Measurements from ENCODE around the gene TOGARAM1.

Gene TOGARAM1

DNA sequence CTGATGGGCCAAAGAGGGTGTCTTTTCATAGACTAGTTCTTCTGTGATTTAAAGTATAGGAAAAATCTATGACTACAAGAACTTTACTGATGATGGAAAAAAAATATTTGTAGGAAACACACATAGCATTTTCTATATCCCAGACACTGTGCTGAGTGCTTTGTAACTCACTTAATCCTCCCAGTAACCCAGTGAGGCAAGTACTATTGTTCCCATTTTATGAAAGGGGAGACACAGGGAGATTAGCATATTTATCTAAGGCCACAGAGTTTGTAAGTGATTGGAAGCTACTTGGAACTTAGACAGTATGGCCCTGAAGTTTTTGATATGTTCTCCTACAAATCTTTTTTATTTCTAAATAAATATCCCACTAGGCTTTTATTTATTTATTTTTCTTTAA, 141.8 kb downstream of the TOGARAM1 start:
- DNase-seq, result no peak

DNA sequence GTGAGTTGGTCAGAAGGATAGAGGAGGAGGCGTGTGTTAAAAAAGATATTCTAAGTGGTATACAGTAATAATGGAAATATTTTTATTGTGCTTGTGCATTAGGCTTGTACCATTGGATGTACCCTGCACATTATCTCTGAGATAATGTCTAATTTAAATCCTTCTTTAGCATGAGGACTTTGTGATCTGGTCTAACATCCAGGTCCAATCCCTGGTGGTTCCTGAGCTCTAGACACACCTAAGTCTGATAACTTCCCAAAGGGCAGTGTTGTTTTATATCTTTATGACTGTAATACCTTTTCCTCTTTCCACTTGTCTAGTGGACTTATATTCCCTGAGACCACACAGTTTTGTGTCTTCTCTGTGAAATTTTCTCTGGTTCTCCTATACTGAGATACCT, 142.6 kb downstream of the TOGARAM1 start:
- DNase-seq, result no peak

GRCh38 chr14:45112896-45113781, 151.1 kb downstream of the TOGARAM1 start:
- DNase-seq, result no peak

- no peak for DNase-seq
These were observed 152.3 kb downstream of the TOGARAM1 start for GRCh38 chr14:45114327-45114726.

GRCh38 chr14:45118594-45118993, 156.6 kb downstream of the TOGARAM1 start:
- DNase-seq, result no peak

DNA sequence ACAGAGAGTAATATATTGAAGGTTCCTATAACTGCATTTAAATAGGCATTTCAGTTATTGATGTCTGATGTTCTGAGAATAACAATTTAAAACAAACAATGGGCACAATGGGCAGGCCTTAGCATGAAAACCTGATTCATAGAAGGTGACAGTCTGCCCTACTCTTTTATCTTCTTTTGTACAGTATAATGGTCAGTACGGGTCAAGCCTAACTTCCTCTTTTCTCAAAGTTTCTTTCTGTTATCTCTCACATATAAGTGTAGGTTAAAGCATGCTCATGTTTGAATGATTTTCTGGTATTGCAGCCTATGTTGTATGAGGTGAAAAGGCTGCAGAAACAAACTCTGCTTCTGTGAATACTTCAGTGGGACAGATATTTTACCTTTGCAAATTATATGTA, 158.1 kb downstream of the TOGARAM1 start:
- DNase-seq, result no peak

DNA sequence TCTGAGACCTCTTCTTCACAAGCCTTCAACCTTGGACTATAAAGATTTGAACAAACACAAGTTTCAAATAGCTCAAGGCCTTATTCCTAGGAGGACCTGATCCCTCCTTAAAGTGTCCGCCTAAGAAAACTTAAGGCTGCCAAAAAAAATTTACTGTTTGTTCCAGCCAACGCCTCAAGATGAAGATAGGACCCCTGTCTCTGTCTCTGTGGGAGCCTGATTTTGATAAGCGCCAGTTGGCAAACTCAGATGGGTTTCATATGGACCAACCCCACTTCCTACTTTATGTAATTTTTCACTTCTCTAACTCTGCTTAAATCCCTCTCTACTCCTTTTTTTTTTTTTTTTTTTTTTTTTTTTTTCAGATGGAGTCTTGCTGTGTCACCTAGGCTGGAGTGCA, 161.3 kb downstream of the TOGARAM1 start:
- DNase-seq, result no peak
